ENCODE measurements around the gene B3GALT5. TPM values are rescaled to one million over a fixed set of nuclear protein-coding genes. Genes with fewer than 3 reads are reported as not detected.

Gene B3GALT5
- total RNA-seq, 1 experiment from 2014 or later: 0.18 TPM

GRCh38 chr21:39659070-39659815 is 46.5 kb downstream of the B3GALT5 start:
- Mint-ChIP-seq H3K9me3 (ENCODE audit: unreplicated experiment) (no peaks in the 10 kb centered on the region), H3K36me3 (ENCODE audit: insufficient read depth, unreplicated experiment) (no peaks in the 10 kb centered on the region), H3K4me3 (ENCODE audit: unreplicated experiment) (no peak overlapping the region), H3K27ac (ENCODE audit: unreplicated experiment) (no peak overlapping the region), H3K4me1 (ENCODE audit: low read depth, unreplicated experiment) (no peaks in the 10 kb centered on the region), H3K27me3 (ENCODE audit: insufficient read depth, unreplicated experiment) (no peaks in the 10 kb centered on the region)
- H3K9me3 ChIP-seq: no peaks in the 10 kb centered on the region
- no peak for TF ChIP-seq CTCF (IDR thresholded peaks at IDR 0.05; ENCODE audit: insufficient read depth in 1 of 2, low read depth in 1 of 2, low read length in 1 of 2, severe bottlenecking in 1 of 2, unreplicated experiment in 1 of 2)
- DNase-seq: no peak
- H3K4me1 ChIP-seq: no peaks in the 10 kb centered on the region
- H3K36me3 ChIP-seq (ENCODE audit: control insufficient read depth, insufficient read depth, low read length): no peaks in the 10 kb centered on the region
- CTCF ChIA-PET: no interaction called here
- BruUV-seq (replicated peaks): no TSS peak
- H3K27me3 ChIP-seq (replicated peaks; ENCODE audit: control insufficient read depth, insufficient read depth, low read length): no peaks in the 10 kb centered on the region
- no peak overlapping the region for H3K4me3 ChIP-seq (ENCODE audit: low read depth, low read length)
- intact Hi-C loops (cut with micrococcal nuclease; ENCODE audit: unreplicated experiment): no loop called here
- POLR2A ChIA-PET: no interaction called here

- TF ChIP-seq CTCF (IDR thresholded peaks at IDR 0.05; ENCODE audit: insufficient read depth in 1 of 2, low read depth in 1 of 2, low read length in 1 of 2, severe bottlenecking in 1 of 2, unreplicated experiment in 1 of 2): no peak
- no TSS peak for BruUV-seq (replicated peaks)
- Histone ChIP-seq H3K4me3 (ENCODE audit: low read depth, low read length) (no peak overlapping the region), H3K36me3 (ENCODE audit: control insufficient read depth, insufficient read depth, low read length) (no peaks in the 10 kb centered on the region), H3K27me3 (replicated peaks; ENCODE audit: control insufficient read depth, insufficient read depth, low read length) (no peaks in the 10 kb centered on the region), H3K9me3 (no peaks in the 10 kb centered on the region), H3K4me1 (no peaks in the 10 kb centered on the region)
- DNase-seq: no peak
- intact Hi-C loops (cut with micrococcal nuclease; ENCODE audit: unreplicated experiment): no loop called here
- no peaks in the 10 kb centered on the region for H3K36me3 Mint-ChIP-seq (ENCODE audit: insufficient read depth, unreplicated experiment)
- H3K27me3 Mint-ChIP-seq (ENCODE audit: insufficient read depth, unreplicated experiment): no peaks in the 10 kb centered on the region
- no peaks in the 10 kb centered on the region for H3K4me1 Mint-ChIP-seq (ENCODE audit: low read depth, unreplicated experiment)
- no peak overlapping the region for H3K4me3 Mint-ChIP-seq (ENCODE audit: unreplicated experiment)
- peak overlapping the region; percentile 41 for H3K27ac Mint-ChIP-seq (ENCODE audit: unreplicated experiment)
- CTCF ChIA-PET: no interaction called here
- no peaks in the 10 kb centered on the region for H3K9me3 Mint-ChIP-seq (ENCODE audit: unreplicated experiment)
- POLR2A ChIA-PET: no interaction called here
Measured at GRCh38 chr21:39660191-39660980, 47.6 kb downstream of the B3GALT5 start.

GRCh38 chr21:39661121-39661520 is 48.4 kb downstream of the B3GALT5 start:
- Mint-ChIP-seq H3K27ac (ENCODE audit: unreplicated experiment) (no peak overlapping the region), H3K27me3 (ENCODE audit: insufficient read depth, unreplicated experiment) (no peaks in the 10 kb centered on the region), H3K36me3 (ENCODE audit: insufficient read depth, unreplicated experiment) (no peaks in the 10 kb centered on the region), H3K9me3 (ENCODE audit: unreplicated experiment) (no peaks in the 10 kb centered on the region), H3K4me3 (ENCODE audit: unreplicated experiment) (no peak overlapping the region), H3K4me1 (ENCODE audit: low read depth, unreplicated experiment) (no peaks in the 10 kb centered on the region)
- ChIA-PET CTCF (no interaction called here), POLR2A (no interaction called here)
- H3K27me3 ChIP-seq (replicated peaks; ENCODE audit: control insufficient read depth, insufficient read depth, low read length): no peaks in the 10 kb centered on the region
- intact Hi-C loops (cut with micrococcal nuclease; ENCODE audit: unreplicated experiment): no loop called here
- BruUV-seq (replicated peaks): no TSS peak
- no peak for TF ChIP-seq CTCF (IDR thresholded peaks at IDR 0.05; ENCODE audit: insufficient read depth in 1 of 2, low read depth in 1 of 2, low read length in 1 of 2, severe bottlenecking in 1 of 2, unreplicated experiment in 1 of 2)
- H3K4me3 ChIP-seq (ENCODE audit: low read depth, low read length): no peak overlapping the region
- no peaks in the 10 kb centered on the region for H3K9me3 ChIP-seq
- H3K4me1 ChIP-seq: no peaks in the 10 kb centered on the region
- no peak for DNase-seq
- H3K36me3 ChIP-seq (ENCODE audit: control insufficient read depth, insufficient read depth, low read length): no peaks in the 10 kb centered on the region
